ENCODE data around the gene GALR3. TPM values are rescaled to one million over a fixed set of nuclear protein-coding genes. Genes with fewer than 3 reads are reported as not detected.

Gene GALR3
- total and polyA plus RNA-seq, 8 donors = not detected

DNA sequence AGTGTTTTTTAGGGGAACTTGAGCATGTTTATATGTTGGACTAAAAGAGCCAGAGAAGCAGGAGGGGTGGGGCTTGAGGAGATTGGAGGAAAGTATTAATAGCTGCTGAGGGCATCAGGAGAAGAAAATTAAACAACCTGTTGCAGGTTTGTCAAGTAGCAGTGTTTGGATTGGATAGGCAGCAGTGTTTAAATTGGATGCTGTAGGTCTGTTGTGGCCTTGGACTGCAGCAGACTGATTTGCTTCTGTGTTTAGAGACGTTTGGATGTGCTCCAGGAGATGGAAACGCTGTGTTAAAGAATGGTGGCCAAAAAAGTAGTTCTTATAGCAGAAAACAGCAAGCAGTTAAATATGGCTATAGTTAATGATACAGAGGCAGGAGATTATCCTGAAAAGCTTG lies 31.8 kb downstream of the GALR3 start:
- Histone ChIP-seq H3K27me3 (no peaks in the 10 kb centered on the region), H3K36me3 (peaks cover 0 to 90% of the 10 kb centered on the region in 2 donors), H3K9me3 (no peaks in the 10 kb centered on the region), H3K4me1 (peaks cover 5 to 19% of the 10 kb centered on the region in 2 donors), H3K4me3 (no peak overlapping the region), H3K27ac (peak overlapping the region; percentile 9 to 13)
- peak in 1 of 4 donors; percentile 31 for DNase-seq
- peak; percentile 68 for ATAC-seq
- TF ChIP-seq, protein P1, sequence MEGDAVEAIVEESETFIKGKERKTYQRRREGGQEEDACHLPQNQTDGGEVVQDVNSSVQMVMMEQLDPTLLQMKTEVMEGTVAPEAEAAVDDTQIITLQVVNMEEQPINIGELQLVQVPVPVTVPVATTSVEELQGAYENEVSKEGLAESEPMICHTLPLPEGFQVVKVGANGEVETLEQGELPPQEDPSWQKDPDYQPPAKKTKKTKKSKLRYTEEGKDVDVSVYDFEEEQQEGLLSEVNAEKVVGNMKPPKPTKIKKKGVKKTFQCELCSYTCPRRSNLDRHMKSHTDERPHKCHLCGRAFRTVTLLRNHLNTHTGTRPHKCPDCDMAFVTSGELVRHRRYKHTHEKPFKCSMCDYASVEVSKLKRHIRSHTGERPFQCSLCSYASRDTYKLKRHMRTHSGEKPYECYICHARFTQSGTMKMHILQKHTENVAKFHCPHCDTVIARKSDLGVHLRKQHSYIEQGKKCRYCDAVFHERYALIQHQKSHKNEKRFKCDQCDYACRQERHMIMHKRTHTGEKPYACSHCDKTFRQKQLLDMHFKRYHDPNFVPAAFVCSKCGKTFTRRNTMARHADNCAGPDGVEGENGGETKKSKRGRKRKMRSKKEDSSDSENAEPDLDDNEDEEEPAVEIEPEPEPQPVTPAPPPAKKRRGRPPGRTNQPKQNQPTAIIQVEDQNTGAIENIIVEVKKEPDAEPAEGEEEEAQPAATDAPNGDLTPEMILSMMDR (IDR thresholded peaks at IDR 0.05) = no peak
- intact Hi-C loops (cut with DNase I) = no loop called here

DNA sequence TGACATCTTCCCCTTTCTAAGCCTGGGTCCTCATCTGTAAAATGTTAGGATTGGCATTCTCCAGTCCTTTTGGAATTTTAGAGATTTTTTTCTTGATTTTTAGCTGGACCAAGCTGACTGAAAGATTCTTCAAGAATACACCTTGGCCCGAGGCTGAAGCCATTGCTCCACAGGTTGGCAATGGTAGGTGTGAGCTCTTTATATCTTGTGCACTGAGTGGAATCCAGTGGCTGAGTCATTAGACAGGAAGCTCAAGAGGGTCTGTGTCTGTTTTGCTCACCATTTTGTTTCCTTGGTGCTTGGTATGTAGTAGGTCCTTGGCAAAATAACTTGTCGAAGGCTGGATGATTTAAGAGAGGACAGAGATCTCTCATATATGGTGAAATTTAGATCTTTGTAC lies 32.3 kb downstream of the GALR3 start:
- Histone ChIP-seq H3K36me3 (peaks cover 0 to 95% of the 10 kb centered on the region in 2 donors), H3K9me3 (no peaks in the 10 kb centered on the region), H3K4me3 (no peak overlapping the region), H3K27me3 (no peaks in the 10 kb centered on the region), H3K27ac (peak overlapping the region; percentile 9 to 13), H3K4me1 (peaks cover 2 to 14% of the 10 kb centered on the region in 2 donors)
- TF ChIP-seq, protein P1 (IDR thresholded peaks at IDR 0.05) = no peak
- intact Hi-C loops (cut with DNase I) = no loop called here
- DNase-seq (no peak), ATAC-seq (peak; percentile 89)

DNA sequence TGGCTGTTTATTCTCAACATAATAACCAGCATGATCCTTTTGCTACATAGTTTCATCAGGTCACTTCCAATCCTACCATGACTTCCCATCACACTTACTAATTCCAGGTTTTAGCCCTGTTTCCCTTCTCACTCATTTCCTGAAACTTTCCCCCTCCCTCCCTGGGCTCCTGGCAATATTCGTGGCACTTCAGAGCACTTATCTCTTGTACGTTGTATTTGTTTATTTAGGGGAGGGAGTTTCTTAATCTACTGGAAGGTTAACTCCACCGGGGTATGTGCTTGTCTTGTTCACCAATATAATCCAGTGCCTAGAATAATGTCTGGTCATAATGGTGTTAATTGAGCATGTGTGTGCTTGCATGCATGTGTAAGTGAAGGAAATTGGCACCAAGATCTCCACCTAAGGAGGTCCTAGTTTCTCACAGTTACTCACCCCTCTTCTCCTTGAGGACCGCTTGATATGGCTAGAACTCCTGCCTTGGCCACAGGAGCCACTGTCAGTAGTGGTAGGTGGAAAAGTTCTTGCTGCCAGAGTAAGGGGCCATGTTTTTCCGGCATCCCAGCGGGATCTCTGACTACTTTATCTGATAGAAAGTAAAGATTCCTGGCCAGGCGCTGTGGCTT lies 37.7 kb downstream of the GALR3 start:
- H3K4me3 ChIP-seq = no peak overlapping the region
- peaks cover 0 to 100% of the 10 kb centered on the region in 2 donors for H3K36me3 ChIP-seq
- peak overlapping the region; percentile 34 to 42 for H3K27ac ChIP-seq
- TF ChIP-seq, protein P1 (IDR thresholded peaks at IDR 0.05) = no peak
- ATAC-seq = peak; percentile 81
- intact Hi-C loops (cut with DNase I) = loop anchor here in 1 of 2 donors (10.0 kb wide), 1 partner anchor 46 kb away; no protein-coding TSS in a partner anchor
- H3K27me3 ChIP-seq = no peaks in the 10 kb centered on the region
- no peak for DNase-seq
- H3K4me1 ChIP-seq = peaks cover 0 to 4% of the 10 kb centered on the region in 2 donors
- H3K9me3 ChIP-seq = no peaks in the 10 kb centered on the region

DNA sequence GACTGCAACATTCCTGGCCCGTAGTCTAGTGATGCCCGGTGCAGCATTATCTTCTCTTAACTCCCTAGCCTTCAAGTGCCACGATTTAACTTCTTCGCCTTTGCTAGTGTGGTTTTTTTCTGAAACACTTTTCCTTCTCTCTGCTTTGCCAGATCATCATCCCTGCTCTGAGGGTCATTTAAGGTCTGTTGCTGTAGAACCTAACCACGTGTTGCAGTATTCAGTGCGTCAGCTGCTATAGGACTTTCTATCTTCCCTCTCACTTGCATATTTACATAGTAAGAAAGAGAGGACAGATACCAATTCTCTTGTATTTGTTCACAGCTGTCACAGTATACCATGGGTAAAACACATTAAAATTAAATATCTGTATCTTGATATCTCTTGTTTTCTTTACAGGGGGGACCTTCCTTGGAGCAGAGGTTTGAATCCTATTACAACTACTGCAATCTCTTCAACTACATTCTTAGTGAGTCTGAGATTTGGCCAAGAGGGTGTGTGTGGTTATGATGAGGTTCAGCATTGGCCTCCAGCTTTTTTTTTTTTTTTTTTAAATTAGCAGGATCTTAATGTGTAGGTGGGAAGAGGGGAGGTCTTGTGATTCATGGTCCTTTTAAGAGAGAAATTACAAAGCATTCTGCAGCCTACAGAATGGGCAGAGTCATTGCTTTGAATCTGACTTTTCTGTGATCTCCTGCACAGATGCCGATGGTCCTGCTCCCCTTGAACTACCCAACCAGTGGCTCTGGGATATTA lies 39.6 kb downstream of the GALR3 start:
- DNase-seq (no peak), ATAC-seq (no peak)
- peaks cover 0 to 4% of the 10 kb centered on the region in 2 donors for H3K4me1 ChIP-seq
- H3K27me3 ChIP-seq = no peaks in the 10 kb centered on the region
- peaks cover 0 to 100% of the 10 kb centered on the region in 2 donors for H3K36me3 ChIP-seq
- intact Hi-C loops (cut with DNase I) = loop anchor here (2.0 to 10.0 kb wide), 2 partner anchors 46 to 48 kb away; no protein-coding TSS in a partner anchor
- H3K4me3 ChIP-seq = no peak overlapping the region
- no peak overlapping the region for H3K27ac ChIP-seq
- no peaks in the 10 kb centered on the region for H3K9me3 ChIP-seq
- TF ChIP-seq, protein P1 (IDR thresholded peaks at IDR 0.05) = no peak

DNA sequence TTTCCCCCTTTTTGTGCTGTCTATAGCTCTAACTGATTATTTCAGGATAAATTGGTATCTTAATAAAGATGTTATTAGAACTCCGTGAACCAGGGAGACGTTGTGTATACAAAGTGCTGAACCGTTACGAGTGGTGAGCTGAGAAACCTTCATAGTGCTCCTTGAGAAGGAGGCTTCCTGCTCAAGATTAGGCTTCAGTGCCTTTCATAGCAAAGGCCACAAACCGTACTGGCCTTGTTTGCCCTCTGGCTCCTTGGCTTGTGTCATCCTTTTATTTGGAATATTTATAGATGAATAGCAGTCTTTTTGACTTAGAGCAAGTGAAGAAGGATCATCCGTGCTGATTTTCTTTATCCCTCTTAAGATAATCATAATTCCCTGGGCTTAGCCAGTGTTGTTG lies 42.3 kb downstream of the GALR3 start:
- no peaks in the 10 kb centered on the region for H3K27me3 ChIP-seq
- TF ChIP-seq, protein P1 (IDR thresholded peaks at IDR 0.05) = no peak
- H3K9me3 ChIP-seq = no peaks in the 10 kb centered on the region
- no peak overlapping the region for H3K4me3 ChIP-seq
- peaks cover 0 to 100% of the 10 kb centered on the region in 2 donors for H3K36me3 ChIP-seq
- DNase-seq (no peak), ATAC-seq (no peak)
- peaks cover 0 to 2% of the 10 kb centered on the region in 2 donors for H3K4me1 ChIP-seq
- intact Hi-C loops (cut with DNase I) = loop anchor here in 1 of 2 donors (10.0 kb wide), 1 partner anchor 51 kb away; no protein-coding TSS in a partner anchor
- H3K27ac ChIP-seq = no peak overlapping the region
